Activated CD4-positive, alpha-beta T cell treated with anti-CD3 and anti-CD28 coated beads for 24 hours (primary cell): Measurements from ENCODE around the gene SERTAD2.

Source experiments
- DNase-seq, 2 donors: peaks; one replicate each; pipeline ENCODE4 v3.0.0-alpha.2; 2020; ENCODE audit warnings: low read depth in 2 of 2

The SERTAD2 gene

DNA sequence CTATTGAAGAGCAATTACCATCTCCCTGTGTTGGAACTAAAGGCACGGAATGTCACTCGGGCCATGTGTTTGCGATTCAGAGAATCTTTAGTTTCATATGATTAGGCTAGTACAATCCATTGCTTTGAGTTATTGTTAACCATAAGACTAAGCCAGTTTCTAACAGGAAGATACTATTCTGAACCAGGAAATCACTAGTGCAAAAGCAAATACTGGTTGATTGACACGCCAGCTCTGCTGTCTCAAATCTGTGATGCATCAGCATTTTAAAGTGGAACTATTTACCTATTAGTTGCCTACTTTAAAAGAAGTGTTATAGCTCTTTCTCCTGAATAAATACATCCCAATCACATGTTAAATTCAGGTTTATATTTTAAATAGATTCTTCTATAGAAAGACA lies 67.7 kb downstream of the SERTAD2 start:
- no peak for DNase-seq

DNA sequence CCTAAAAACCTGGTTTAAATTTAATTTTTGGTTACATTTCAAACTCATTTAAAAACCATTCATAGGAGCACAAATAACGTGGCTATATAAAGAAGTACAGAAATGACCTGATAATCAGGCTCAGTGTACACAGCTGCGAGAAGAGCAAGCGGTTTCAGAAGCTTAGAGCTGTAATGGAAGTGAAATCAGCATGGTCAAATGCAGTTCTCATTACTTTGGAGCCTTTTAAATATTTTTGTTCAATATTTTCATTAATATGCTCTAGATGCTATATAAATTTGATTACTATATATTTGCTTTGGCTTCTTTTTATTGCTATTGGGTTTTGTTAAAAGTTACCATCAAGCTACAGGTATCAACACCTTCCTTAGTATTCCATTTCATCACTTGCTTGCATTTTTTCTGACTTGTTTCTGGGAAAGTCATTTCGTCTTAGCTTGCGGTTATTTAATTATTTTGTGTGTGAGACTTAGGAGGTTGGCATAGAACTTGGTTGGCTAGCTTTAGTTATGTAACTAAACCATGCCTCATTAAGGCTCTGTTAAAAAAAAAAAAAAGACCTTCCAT lies 70.9 kb downstream of the SERTAD2 start:
- no peak for DNase-seq

DNA sequence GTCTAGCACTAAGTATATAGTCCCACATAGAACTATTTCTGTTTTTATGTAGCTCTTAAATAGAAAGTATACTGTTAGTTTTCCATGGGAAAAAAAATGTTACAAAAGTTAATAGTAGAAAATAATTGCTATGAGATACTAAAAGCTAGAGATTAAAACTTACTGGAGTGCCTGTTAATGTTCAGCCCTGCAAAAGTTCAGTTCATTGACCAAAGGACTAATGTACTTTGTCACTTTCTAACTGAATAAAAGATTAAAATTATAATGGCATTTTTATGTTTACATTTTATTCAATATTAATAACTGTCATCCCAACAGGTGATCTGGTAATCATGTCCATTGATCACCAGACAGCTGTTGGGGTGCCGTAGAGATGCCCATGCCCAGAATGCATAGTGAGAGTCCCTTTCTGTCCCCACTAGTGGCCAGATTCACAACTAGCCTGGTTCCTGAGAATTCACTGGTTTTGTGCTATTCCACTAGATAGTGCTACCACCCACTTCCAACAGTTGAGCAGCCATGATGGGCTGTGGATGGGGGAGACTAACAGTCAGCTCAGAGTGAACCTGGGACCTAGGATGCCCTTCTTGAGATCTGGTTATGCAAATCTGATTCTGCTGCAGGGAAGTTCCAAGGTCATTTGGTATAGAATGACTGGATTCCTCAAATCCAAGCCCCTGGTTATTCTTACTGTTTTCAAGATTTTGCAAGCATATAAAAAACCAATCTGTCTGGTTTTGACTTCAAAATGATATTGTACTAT lies 71.8 kb downstream of the SERTAD2 start:
- DNase-seq: no peak
